Liver (tissue), 9 donors: Measurements from ENCODE around the gene ZBTB21. TPM values are rescaled to one million over a fixed set of nuclear protein-coding genes. Genes with fewer than 3 reads are reported as not detected.

Experiments
- DNase-seq: peaks from one replicate; pipeline ENCODE4 v3.0.0-alpha.2; 2017; ENCODE audit warnings: low spot score
- H3K27ac ChIP-seq, 2 donors: one replicate each; pipeline ENCODE4 v1.7.0; 2013; ENCODE audit warnings: inconsistent platforms in 2 of 2, low read length in 2 of 2, control low read depth in 1 of 2, low read depth in 1 of 2, mild to moderate bottlenecking in 1 of 2
- H3K27me3 ChIP-seq, 4 donors: one replicate each; pipeline versions ENCODE4 v1.6.1 to v1.7.0; 2013; ENCODE audit warnings: low read length in 3 of 4, inconsistent platforms in 1 of 4, mild to moderate bottlenecking in 1 of 4, moderate library complexity in 1 of 4; ENCODE audit not compliant: control insufficient read depth in 4 of 4, insufficient read depth in 4 of 4
- H3K36me3 ChIP-seq, 4 donors: one replicate each; pipeline versions ENCODE4 v1.6.1 to v1.7.0; 2013; ENCODE audit warnings: low read length in 3 of 4, mild to moderate bottlenecking in 3 of 4, low read depth in 1 of 4, moderate library complexity in 1 of 4; ENCODE audit not compliant: control insufficient read depth in 4 of 4, insufficient read depth in 3 of 4
- H3K4me1 ChIP-seq, 4 donors: one replicate each; pipeline versions ENCODE4 v1.6.1 to v1.7.0; 2013; ENCODE audit warnings: low read length in 3 of 4, mild to moderate bottlenecking in 3 of 4, moderate library complexity in 1 of 4; ENCODE audit not compliant: control insufficient read depth in 4 of 4, insufficient read depth in 4 of 4
- H3K4me3 ChIP-seq, 3 donors: one replicate each; pipeline versions ENCODE4 v1.6.1 to v1.7.0; 2013; ENCODE audit warnings: low read length in 3 of 3, control low read depth in 1 of 3, low read depth in 1 of 3, mild to moderate bottlenecking in 1 of 3
- H3K9ac ChIP-seq, 2 donors: one replicate each; pipeline ENCODE4 v1.7.0; 2013; ENCODE audit warnings: low read length in 2 of 2, mild to moderate bottlenecking in 2 of 2, moderate library complexity in 2 of 2, control low read depth in 1 of 2, low read depth in 1 of 2
- H3K9me3 ChIP-seq, 4 donors: one replicate each; pipeline versions ENCODE4 v1.6.1 to v1.7.0; 2013; ENCODE audit warnings: low read length in 3 of 4; ENCODE audit not compliant: control insufficient read depth in 4 of 4
- CTCF ChIP-seq: fragments of 150-350 bp; IDR thresholded peaks from 2 replicates; pipeline ENCODE4 v1.5.1; 2017; ENCODE audit warnings: improper control_type of control experiment, low read depth, low read length; ENCODE audit not compliant: missing input control
- EGR1 ChIP-seq, 2 donors: IDR thresholded peaks; 2 replicates each; pipeline ENCODE4 v1.6.1; 2016 to 2018; ENCODE audit warnings: antibody characterized with exemption in 2 of 2, low read depth in 2 of 2
- GABPA ChIP-seq, 2 donors: IDR thresholded peaks in 1 of 2; conservative IDR thresholded peaks in 1 of 2; 2 replicates each; pipeline ENCODE4 v1.6.1; 2016; ENCODE audit warnings: antibody characterized with exemption in 2 of 2, mild to moderate bottlenecking in 1 of 2, moderate library complexity in 1 of 2
- HNF4G ChIP-seq: IDR thresholded peaks from 2 replicates; pipeline ENCODE4 v1.6.1; 2016; ENCODE audit warnings: antibody characterized with exemption
- NR2F2 ChIP-seq: IDR thresholded peaks from 2 replicates; pipeline ENCODE4 v1.6.1; 2016; ENCODE audit warnings: antibody characterized with exemption
- REST ChIP-seq: IDR thresholded peaks from 2 replicates; pipeline ENCODE4 v1.6.1; 2016; ENCODE audit warnings: antibody characterized with exemption, mild to moderate bottlenecking
- RXRA ChIP-seq, 2 donors: IDR thresholded peaks; 2 replicates each; pipeline ENCODE4 v1.6.1; 2017 to 2018; ENCODE audit warnings: antibody characterized with exemption in 2 of 2, mild to moderate bottlenecking in 1 of 2
- SP1 ChIP-seq: IDR thresholded peaks from 2 replicates; pipeline ENCODE4 v1.6.1; 2018; ENCODE audit warnings: antibody characterized with exemption, mild to moderate bottlenecking
- TAF1 ChIP-seq: conservative IDR thresholded peaks from 2 replicates; pipeline ENCODE4 v1.6.1; 2016; ENCODE audit warnings: antibody characterized with exemption, mild to moderate bottlenecking
- YY1 ChIP-seq: IDR thresholded peaks from 2 replicates; pipeline ENCODE4 v1.6.1; 2016; ENCODE audit warnings: antibody characterized with exemption, mild to moderate bottlenecking
- ZBTB33 ChIP-seq: IDR thresholded peaks from 2 replicates; pipeline ENCODE4 v1.6.1; 2016; ENCODE audit warnings: antibody characterized with exemption
- WGBS: extraction: QIAGEN DNeasy Blood & Tissue Kit; methylation state at CpG from one replicate; pipeline ENCODE4 v1.1.7; 2013; 5-methylcytosine and 5-hydroxymethylcytosine counted together
- polyA plus RNA-seq, 2 donors: library from polyadenylated mRNA; stranded (reverse) in 1 of 2; unstranded in 1 of 2; fragments of 200-250 nt in 1 of 2; fragments of >200 nt in 1 of 2; fragmentation: Nextera tagmentation in 1 of 2; extraction: Ambion mirVana in 1 of 2; gene quantifications; one replicate each; pipeline versions ENCODE4 v1.2.1 to v1.2.3, GENCODE V29; 2013 to 2015
- total RNA-seq, 2 donors: library from RNA; depleted of rRNA; stranded (reverse); fragments of >200 nt; gene quantifications; one replicate each; pipeline ENCODE4 v1.2.3, GENCODE V29; 2014
- TF ChIP-seq, protein P1 (sequence below): IDR thresholded peaks from 2 replicates; pipeline ENCODE4 v1.6.1; 2016; ENCODE audit warnings: antibody characterized with exemption
- donor health status: healthy.
- donor health status: healthy.
- donor health status: healthy.
- donor health status: healthy.
- donor health status: healthy.

Gene ZBTB21
- total and polyA plus RNA-seq, 4 donors, result 3.1 to 14.1 (median 4.0) TPM

- under 1% methylated on average over 120 of the region's 120 CpGs for WGBS
Observed at GRCh38 chr21:42010507-42011495, 641 bp upstream of the ZBTB21 start.

More at GRCh38 chr21:42010507-42011495, 641 bp upstream of the ZBTB21 start:
- peaks cover 0 to 8% (median 1%) of the 10 kb centered on the region in 4 donors for H3K4me1 ChIP-seq
- peak; percentile 47 for DNase-seq
- H3K27ac ChIP-seq, result peak overlapping the region; percentile 88 to 99
- H3K9me3 ChIP-seq, result peaks cover 0 to 1% (median 0%) of the 10 kb centered on the region in 4 donors
- H3K9ac ChIP-seq, result peak overlapping the region; percentile 54 to 61
- H3K36me3 ChIP-seq, result peaks cover 0 to 4% (median 3%) of the 10 kb centered on the region in 4 donors
- TF ChIP-seq ZBTB33 (no peak), REST (no peak), TAF1 (no peak), SP1 (no peak), YY1 (no peak), EGR1 (IDR thresholded peaks at IDR 0.05; ENCODE audit: low read depth in 2 of 2) (no peak), CTCF (no peak), RXRA (IDR thresholded peaks at IDR 0.05) (no peak), GABPA (IDR thresholded peaks at IDR 0.05 in 1 of 2, conservative IDR thresholded peaks at IDR 0.05 in 1 of 2) (no peak), HNF4G (no peak), NR2F2 (no peak)
- TF ChIP-seq, protein P1, sequence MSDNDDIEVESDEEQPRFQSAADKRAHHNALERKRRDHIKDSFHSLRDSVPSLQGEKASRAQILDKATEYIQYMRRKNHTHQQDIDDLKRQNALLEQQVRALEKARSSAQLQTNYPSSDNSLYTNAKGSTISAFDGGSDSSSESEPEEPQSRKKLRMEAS, result no peak
- H3K4me3 ChIP-seq, result peak overlapping the region; percentile 51 to 93 (median 61)
- no peaks in the 10 kb centered on the region for H3K27me3 ChIP-seq
